ENCODE results near the gene VAX1.

- TF ChIP-seq CTCF (IDR thresholded peaks at IDR 0.05) (no peak), POLR2A (IDR thresholded peaks at IDR 0.05) (no peak)
Observed at GRCh38 chr10:117135026-117135372, 3.1 kb downstream of the VAX1 start.

Measured in thyroid gland (tissue), 4 donors.